ENCODE measurements around the gene HAS3. TPM values are rescaled to one million over a fixed set of nuclear protein-coding genes. Genes with fewer than 3 reads are reported as not detected.

HAS3 gene
- total RNA-seq, 1 experiment from 2014 or later: 140 TPM

DNA sequence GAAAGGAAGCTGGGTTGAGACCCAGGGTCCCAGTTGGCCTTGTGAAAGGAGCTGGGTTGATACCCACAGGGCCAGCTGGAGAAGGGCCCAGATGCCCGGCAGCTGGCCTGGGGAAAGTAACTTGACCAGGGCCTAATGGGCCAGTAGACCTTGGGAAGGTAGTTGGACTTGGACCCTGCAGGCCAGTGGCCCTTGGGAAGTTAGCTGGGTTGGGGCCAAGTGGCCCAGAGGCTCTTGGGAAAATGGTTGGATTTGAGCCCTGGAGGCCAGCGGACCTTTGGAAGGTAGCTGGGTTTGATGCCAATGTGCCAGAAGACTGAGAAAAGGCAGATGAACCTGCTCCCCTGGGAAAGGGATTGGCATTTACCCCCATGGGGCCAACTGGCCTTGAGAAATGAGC lies 13.5 kb downstream of the HAS3 start:
- no peak overlapping the region for H3K9ac ChIP-seq (ENCODE audit: low read length)
- H3K27ac ChIP-seq (ENCODE audit: low read depth, low read length): no peak overlapping the region
- peaks cover 41 to 76% of the 10 kb centered on the region in 2 experiments for H3K36me3 ChIP-seq (ENCODE audit: control insufficient read depth in 1 of 2, insufficient read depth in 2 of 2, low read length in 2 of 2)
- TF ChIP-seq EZH2phosphoT487 (IDR thresholded peaks at IDR 0.05; ENCODE audit: borderline replicate concordance) (no peak), JUND (IDR thresholded peaks at IDR 0.05) (no peak), POLR2AphosphoS5 (IDR thresholded peaks at IDR 0.05; ENCODE audit: low read depth, low read length) (no peak), CEBPB (IDR thresholded peaks at IDR 0.05; ENCODE audit: low read depth) (no peak), POLR2A (IDR thresholded peaks at IDR 0.05; ENCODE audit: borderline replicate concordance, extremely low read depth, insufficient read depth, insufficient read length) (no peak), ATF3 (IDR thresholded peaks at IDR 0.05) (no peak), RAD21 (IDR thresholded peaks at IDR 0.05; ENCODE audit: low read depth) (no peak), TCF7L2 (IDR thresholded peaks at IDR 0.05; ENCODE audit: borderline replicate concordance, extremely low read depth, insufficient read depth, insufficient read length) (no peak), YY1 (IDR thresholded peaks at IDR 0.05; ENCODE audit: extremely low read depth, insufficient replicate concordance, low read depth, low read length) (no peak), ELF1 (IDR thresholded peaks at IDR 0.05; ENCODE audit: borderline replicate concordance, low read depth) (no peak), SP1 (IDR thresholded peaks at IDR 0.05; ENCODE audit: low read depth) (no peak), REST (IDR thresholded peaks at IDR 0.05; ENCODE audit: low read depth) (no peak), EZH2 (IDR thresholded peaks at IDR 0.05) (no peak), ZNF274 (IDR thresholded peaks at IDR 0.05; ENCODE audit: low read depth, low read length) (no peak), EGR1 (IDR thresholded peaks at IDR 0.05; ENCODE audit: low read depth) (no peak)
- TF ChIP-seq, protein P1, sequence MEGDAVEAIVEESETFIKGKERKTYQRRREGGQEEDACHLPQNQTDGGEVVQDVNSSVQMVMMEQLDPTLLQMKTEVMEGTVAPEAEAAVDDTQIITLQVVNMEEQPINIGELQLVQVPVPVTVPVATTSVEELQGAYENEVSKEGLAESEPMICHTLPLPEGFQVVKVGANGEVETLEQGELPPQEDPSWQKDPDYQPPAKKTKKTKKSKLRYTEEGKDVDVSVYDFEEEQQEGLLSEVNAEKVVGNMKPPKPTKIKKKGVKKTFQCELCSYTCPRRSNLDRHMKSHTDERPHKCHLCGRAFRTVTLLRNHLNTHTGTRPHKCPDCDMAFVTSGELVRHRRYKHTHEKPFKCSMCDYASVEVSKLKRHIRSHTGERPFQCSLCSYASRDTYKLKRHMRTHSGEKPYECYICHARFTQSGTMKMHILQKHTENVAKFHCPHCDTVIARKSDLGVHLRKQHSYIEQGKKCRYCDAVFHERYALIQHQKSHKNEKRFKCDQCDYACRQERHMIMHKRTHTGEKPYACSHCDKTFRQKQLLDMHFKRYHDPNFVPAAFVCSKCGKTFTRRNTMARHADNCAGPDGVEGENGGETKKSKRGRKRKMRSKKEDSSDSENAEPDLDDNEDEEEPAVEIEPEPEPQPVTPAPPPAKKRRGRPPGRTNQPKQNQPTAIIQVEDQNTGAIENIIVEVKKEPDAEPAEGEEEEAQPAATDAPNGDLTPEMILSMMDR (IDR thresholded peaks at IDR 0.05 in 2 of 3, conservative IDR thresholded peaks at IDR 0.05 in 1 of 3; ENCODE audit: borderline replicate concordance in 1 of 3, insufficient read depth in 1 of 3, low read depth in 2 of 3, low read length in 2 of 3): no peak
- TF ChIP-seq, protein P2, sequence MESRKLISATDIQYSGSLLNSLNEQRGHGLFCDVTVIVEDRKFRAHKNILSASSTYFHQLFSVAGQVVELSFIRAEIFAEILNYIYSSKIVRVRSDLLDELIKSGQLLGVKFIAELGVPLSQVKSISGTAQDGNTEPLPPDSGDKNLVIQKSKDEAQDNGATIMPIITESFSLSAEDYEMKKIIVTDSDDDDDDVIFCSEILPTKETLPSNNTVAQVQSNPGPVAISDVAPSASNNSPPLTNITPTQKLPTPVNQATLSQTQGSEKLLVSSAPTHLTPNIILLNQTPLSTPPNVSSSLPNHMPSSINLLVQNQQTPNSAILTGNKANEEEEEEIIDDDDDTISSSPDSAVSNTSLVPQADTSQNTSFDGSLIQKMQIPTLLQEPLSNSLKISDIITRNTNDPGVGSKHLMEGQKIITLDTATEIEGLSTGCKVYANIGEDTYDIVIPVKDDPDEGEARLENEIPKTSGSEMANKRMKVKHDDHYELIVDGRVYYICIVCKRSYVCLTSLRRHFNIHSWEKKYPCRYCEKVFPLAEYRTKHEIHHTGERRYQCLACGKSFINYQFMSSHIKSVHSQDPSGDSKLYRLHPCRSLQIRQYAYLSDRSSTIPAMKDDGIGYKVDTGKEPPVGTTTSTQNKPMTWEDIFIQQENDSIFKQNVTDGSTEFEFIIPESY (IDR thresholded peaks at IDR 0.05; ENCODE audit: extremely low read depth, insufficient replicate concordance, low read length): no peak
- H3K9me3 ChIP-seq (ENCODE audit: control insufficient read depth in 1 of 2, insufficient read depth in 1 of 2, low read depth in 1 of 2, low read length in 2 of 2): no peaks in the 10 kb centered on the region
- RAD21 ChIA-PET (ENCODE audit: low non-redundant PET in 1 of 2, low total read pairs in 2 of 2, uncharacterized antibody in 2 of 2, unreplicated experiment in 2 of 2): no interaction called here
- H3K27me3 ChIP-seq (ENCODE audit: insufficient read depth, low read length): no peaks in the 10 kb centered on the region
- H3K4me2 ChIP-seq (ENCODE audit: low read length): no peak overlapping the region
- intact Hi-C loops (cut with micrococcal nuclease): no loop called here
- peaks cover 11% of the 10 kb centered on the region; the same call in 1 of the 2 replicates for H4K20me1 ChIP-seq (ENCODE audit: insufficient read depth)
- peaks cover 55% of the 10 kb centered on the region for H3K79me2 ChIP-seq (ENCODE audit: insufficient read depth, low read length)
- peaks cover 0 to 8% of the 10 kb centered on the region in 2 experiments; a peak in 2 of 4 replicates for H3K4me1 ChIP-seq (ENCODE audit: control insufficient read depth in 1 of 2, insufficient read depth in 2 of 2, low read length in 2 of 2)
- BruUV-seq (replicated peaks): no TSS peak
- CTCF ChIA-PET: interaction anchor here (1.0 kb wide), 1 partner anchor 216 kb away, joined by 3 read pairs; no protein-coding TSS in a partner anchor
- DNase-seq (ENCODE audit: low read depth, low spot score) (no peak), ATAC-seq (peak; percentile 9; the same call in 1 of the 2 replicates)
- POLR2A ChIA-PET: interaction anchor here (0.9 kb wide), 1 partner anchor 11 kb away, joined by 3 read pairs; no protein-coding TSS in a partner anchor
- H3K9me2 ChIP-seq (ENCODE audit: insufficient read depth): no peaks in the 10 kb centered on the region
- H2AFZ ChIP-seq (ENCODE audit: low read depth, low read length, poor library complexity, severe bottlenecking): no peak overlapping the region
- no peak overlapping the region for H3K4me3 ChIP-seq (replicated peaks in 1 of 2; ENCODE audit: low read depth in 1 of 2, low read length in 2 of 2)

All from HCT116 (cell line).